Sigmoid colon (tissue), 4 donors: Measurements from ENCODE around the gene PRDM16.

ENCODE experiments used
- EP300 ChIP-seq, 4 donors: sonication (generic); formaldehyde crosslinking; IDR thresholded peaks; one replicate each; pipeline ENCODE4 v1.6.1; 2017; ENCODE audit warnings: antibody characterized with exemption in 4 of 4
- POLR2A ChIP-seq, 2 donors: fragments of 450-650 bp; IDR thresholded peaks; one replicate each; pipeline ENCODE4 v1.6.1; 2016; ENCODE audit warnings: antibody characterized with exemption in 2 of 2, mild to moderate bottlenecking in 2 of 2, moderate library complexity in 2 of 2
- POLR2AphosphoS5 ChIP-seq, 4 donors: sonication (generic); formaldehyde crosslinking; IDR thresholded peaks; one replicate each; pipeline ENCODE4 v1.6.1; 2017; ENCODE audit warnings: antibody characterized with exemption in 4 of 4
- TF ChIP-seq, protein P1 (sequence below), 4 experiments: fragments of 450-650 bp in 3 of 4; fragments of 200-600 bp in 1 of 4; IDR thresholded peaks; one replicate each; pipeline ENCODE4 v1.5.1; 2016 to 2019; ENCODE audit warnings: antibody characterized with exemption in 4 of 4, mild to moderate bottlenecking in 3 of 4, moderate library complexity in 2 of 4

DNA sequence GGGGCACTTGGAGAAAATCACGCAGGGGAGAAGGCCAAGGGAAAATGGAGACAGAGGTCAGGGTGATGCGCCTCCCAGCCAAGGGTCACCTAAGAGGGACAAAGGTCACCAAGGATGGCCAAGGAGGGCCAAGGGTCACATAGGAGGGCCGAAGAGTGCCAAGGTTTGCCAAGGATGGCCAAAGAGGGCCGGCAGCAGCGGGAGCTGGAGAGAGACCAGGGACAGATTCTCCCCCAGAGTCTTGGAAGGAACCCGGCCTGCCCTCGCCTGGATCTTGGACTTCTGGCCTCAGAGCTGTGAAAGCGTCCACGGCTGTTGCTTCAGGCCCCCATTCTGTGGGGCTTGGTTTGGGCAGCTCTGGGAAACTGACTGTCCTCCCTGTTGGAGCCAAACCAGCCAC lies 359.9 kb downstream of the PRDM16 start:
- TF ChIP-seq POLR2AphosphoS5 (IDR thresholded peaks at IDR 0.05): no peak
- TF ChIP-seq, protein P1, sequence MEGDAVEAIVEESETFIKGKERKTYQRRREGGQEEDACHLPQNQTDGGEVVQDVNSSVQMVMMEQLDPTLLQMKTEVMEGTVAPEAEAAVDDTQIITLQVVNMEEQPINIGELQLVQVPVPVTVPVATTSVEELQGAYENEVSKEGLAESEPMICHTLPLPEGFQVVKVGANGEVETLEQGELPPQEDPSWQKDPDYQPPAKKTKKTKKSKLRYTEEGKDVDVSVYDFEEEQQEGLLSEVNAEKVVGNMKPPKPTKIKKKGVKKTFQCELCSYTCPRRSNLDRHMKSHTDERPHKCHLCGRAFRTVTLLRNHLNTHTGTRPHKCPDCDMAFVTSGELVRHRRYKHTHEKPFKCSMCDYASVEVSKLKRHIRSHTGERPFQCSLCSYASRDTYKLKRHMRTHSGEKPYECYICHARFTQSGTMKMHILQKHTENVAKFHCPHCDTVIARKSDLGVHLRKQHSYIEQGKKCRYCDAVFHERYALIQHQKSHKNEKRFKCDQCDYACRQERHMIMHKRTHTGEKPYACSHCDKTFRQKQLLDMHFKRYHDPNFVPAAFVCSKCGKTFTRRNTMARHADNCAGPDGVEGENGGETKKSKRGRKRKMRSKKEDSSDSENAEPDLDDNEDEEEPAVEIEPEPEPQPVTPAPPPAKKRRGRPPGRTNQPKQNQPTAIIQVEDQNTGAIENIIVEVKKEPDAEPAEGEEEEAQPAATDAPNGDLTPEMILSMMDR (IDR thresholded peaks at IDR 0.05): no peak
- TF ChIP-seq POLR2A (IDR thresholded peaks at IDR 0.05): no peak
- TF ChIP-seq EP300 (IDR thresholded peaks at IDR 0.05): no peak
